Uterus (tissue), 2 donors: ENCODE measurements around the gene CFAP61.

Experiments used
- POLR2A ChIP-seq, 2 donors: fragments of 450-650 bp; IDR thresholded peaks; one replicate each; pipeline ENCODE4 v1.6.1; 2016; ENCODE audit warnings: antibody characterized with exemption in 2 of 2, mild to moderate bottlenecking in 1 of 2, moderate library complexity in 1 of 2
- TF ChIP-seq, protein P1 (sequence below), 4 experiments: fragments of 200-600 bp in 2 of 4; fragments of 450-650 bp in 2 of 4; sonication (generic) in 2 of 4; IDR thresholded peaks; one replicate each; pipeline ENCODE4 v1.5.1; 2016 to 2019; ENCODE audit warnings: antibody characterized with exemption in 4 of 4, mild to moderate bottlenecking in 2 of 4, moderate library complexity in 1 of 4

DNA sequence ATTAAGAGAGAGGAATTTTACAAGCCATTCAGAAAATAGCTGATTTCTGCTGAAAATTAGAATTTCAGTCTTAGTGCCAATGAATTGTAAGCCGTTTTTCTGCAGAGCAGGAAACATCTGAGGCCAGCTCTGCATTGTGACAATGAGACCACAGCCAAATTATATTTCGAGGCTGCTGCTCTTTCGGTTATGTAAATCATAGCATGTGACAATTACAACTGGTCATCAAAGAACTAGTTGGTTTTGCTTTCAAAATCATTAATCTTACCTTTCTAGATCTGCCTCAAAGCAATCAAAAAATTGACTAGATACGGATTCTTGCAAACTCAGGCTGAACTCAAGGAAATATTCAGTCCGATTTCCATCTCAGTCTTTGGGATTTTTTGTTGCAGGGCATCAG lies 282.2 kb downstream of the CFAP61 start:
- TF ChIP-seq, protein P1, sequence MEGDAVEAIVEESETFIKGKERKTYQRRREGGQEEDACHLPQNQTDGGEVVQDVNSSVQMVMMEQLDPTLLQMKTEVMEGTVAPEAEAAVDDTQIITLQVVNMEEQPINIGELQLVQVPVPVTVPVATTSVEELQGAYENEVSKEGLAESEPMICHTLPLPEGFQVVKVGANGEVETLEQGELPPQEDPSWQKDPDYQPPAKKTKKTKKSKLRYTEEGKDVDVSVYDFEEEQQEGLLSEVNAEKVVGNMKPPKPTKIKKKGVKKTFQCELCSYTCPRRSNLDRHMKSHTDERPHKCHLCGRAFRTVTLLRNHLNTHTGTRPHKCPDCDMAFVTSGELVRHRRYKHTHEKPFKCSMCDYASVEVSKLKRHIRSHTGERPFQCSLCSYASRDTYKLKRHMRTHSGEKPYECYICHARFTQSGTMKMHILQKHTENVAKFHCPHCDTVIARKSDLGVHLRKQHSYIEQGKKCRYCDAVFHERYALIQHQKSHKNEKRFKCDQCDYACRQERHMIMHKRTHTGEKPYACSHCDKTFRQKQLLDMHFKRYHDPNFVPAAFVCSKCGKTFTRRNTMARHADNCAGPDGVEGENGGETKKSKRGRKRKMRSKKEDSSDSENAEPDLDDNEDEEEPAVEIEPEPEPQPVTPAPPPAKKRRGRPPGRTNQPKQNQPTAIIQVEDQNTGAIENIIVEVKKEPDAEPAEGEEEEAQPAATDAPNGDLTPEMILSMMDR (IDR thresholded peaks at IDR 0.05) = no peak
- TF ChIP-seq POLR2A (IDR thresholded peaks at IDR 0.05) = no peak
